ENCODE results near the gene RORC.

RORC gene

GRCh38 chr1:151831256-151831591 is 378 bp downstream of the RORC start:
- Histone ChIP-seq H3K4me3 (ENCODE audit: low read length) (no peak overlapping the region), H3F3A (ENCODE audit: insufficient read depth, low read length) (no peaks in the 10 kb centered on the region), H4K20me1 (ENCODE audit: insufficient read depth, low read length) (no peaks in the 10 kb centered on the region), H2AFZ (ENCODE audit: low read length) (peak overlapping the region; percentile 76), H3K4me2 (ENCODE audit: low read depth, low read length) (peak overlapping the region; percentile 42), H3K27ac (ENCODE audit: low read length) (no peak overlapping the region; the same call in 1 of the 2 replicates), H3K4me1 (ENCODE audit: low read length) (peaks cover 41% of the 10 kb centered on the region), H3K9me2 (replicated peaks; ENCODE audit: insufficient read depth, low read length) (no peaks in the 10 kb centered on the region), H3K9ac (ENCODE audit: low read length) (peak overlapping the region; percentile 5; the same call in 1 of the 2 replicates), H3K27me3 (replicated peaks; ENCODE audit: insufficient read depth, low read length) (no peaks in the 10 kb centered on the region), H3K36me3 (replicated peaks; ENCODE audit: insufficient read depth, low read length) (no peaks in the 10 kb centered on the region), H3K9me3 (replicated peaks; ENCODE audit: insufficient read depth, low read length) (no peaks in the 10 kb centered on the region), H3K79me2 (ENCODE audit: low read length) (no peaks in the 10 kb centered on the region)
- TF ChIP-seq EZH2 (optimal IDR thresholded peaks at IDR 0.05; ENCODE audit: low read depth, low read length) (no peak), EZH2phosphoT487 (IDR thresholded peaks at IDR 0.05; ENCODE audit: low read length) (no peak)
- TF ChIP-seq, protein P1, sequence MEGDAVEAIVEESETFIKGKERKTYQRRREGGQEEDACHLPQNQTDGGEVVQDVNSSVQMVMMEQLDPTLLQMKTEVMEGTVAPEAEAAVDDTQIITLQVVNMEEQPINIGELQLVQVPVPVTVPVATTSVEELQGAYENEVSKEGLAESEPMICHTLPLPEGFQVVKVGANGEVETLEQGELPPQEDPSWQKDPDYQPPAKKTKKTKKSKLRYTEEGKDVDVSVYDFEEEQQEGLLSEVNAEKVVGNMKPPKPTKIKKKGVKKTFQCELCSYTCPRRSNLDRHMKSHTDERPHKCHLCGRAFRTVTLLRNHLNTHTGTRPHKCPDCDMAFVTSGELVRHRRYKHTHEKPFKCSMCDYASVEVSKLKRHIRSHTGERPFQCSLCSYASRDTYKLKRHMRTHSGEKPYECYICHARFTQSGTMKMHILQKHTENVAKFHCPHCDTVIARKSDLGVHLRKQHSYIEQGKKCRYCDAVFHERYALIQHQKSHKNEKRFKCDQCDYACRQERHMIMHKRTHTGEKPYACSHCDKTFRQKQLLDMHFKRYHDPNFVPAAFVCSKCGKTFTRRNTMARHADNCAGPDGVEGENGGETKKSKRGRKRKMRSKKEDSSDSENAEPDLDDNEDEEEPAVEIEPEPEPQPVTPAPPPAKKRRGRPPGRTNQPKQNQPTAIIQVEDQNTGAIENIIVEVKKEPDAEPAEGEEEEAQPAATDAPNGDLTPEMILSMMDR (IDR thresholded peaks at IDR 0.05; ENCODE audit: low read length) = no peak
- DNase-seq = no peak

DNA sequence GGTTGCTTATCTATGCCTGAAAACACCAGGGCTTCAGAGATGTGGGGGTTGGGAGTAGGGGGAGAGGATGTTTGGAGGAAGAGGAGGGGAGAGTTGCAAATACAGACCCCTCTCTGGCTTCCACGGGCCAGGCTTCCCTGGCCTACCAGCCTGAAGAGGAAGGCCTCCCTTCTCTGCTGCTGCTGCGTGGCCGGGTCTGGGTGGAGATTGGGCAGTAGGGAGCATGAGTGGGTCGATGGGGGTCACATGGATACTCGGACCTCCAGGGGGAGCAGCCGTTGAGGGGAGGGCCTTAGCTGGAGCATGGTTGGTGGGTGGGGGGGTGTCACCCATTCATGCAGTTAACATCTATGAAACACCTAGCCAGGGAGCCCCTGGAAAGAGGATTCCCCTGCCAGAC is 1.5 kb downstream of the RORC start:
- H3K4me2 ChIP-seq (ENCODE audit: low read depth, low read length) = peak overlapping the region; percentile 14; the same call in 1 of the 2 replicates

GRCh38 chr1:151829352-151830046 is 2.1 kb downstream of the RORC start:
- H3K27me3 ChIP-seq (replicated peaks; ENCODE audit: insufficient read depth, low read length) = no peaks in the 10 kb centered on the region
- no peaks in the 10 kb centered on the region for H3K79me2 ChIP-seq (ENCODE audit: low read length)
- H3K4me1 ChIP-seq (ENCODE audit: low read length) = peaks cover 36% of the 10 kb centered on the region
- no peaks in the 10 kb centered on the region for H4K20me1 ChIP-seq (ENCODE audit: insufficient read depth, low read length)
- TF ChIP-seq EZH2phosphoT487 (IDR thresholded peaks at IDR 0.05; ENCODE audit: low read length) (no peak), EZH2 (optimal IDR thresholded peaks at IDR 0.05; ENCODE audit: low read depth, low read length) (no peak)
- TF ChIP-seq, protein P1 (IDR thresholded peaks at IDR 0.05; ENCODE audit: low read length) = no peak
- no peak overlapping the region for H3K4me3 ChIP-seq (ENCODE audit: low read length)
- no peak overlapping the region for H3K9ac ChIP-seq (ENCODE audit: low read length)
- H3K36me3 ChIP-seq (replicated peaks; ENCODE audit: insufficient read depth, low read length) = no peaks in the 10 kb centered on the region
- no peaks in the 10 kb centered on the region for H3K9me3 ChIP-seq (replicated peaks; ENCODE audit: insufficient read depth, low read length)
- DNase-seq = no peak
- H2AFZ ChIP-seq (ENCODE audit: low read length) = no peak overlapping the region
- no peaks in the 10 kb centered on the region for H3F3A ChIP-seq (ENCODE audit: insufficient read depth, low read length)
- no peaks in the 10 kb centered on the region for H3K9me2 ChIP-seq (replicated peaks; ENCODE audit: insufficient read depth, low read length)
- no peak overlapping the region for H3K4me2 ChIP-seq (ENCODE audit: low read depth, low read length)
- no peak overlapping the region for H3K27ac ChIP-seq (ENCODE audit: low read length)

More for the DNA sequence above, 1.5 kb downstream of the RORC start:
- H3K9me2 ChIP-seq (replicated peaks; ENCODE audit: insufficient read depth, low read length) = no peaks in the 10 kb centered on the region
- peaks cover 38% of the 10 kb centered on the region for H3K4me1 ChIP-seq (ENCODE audit: low read length)
- no peak overlapping the region for H3K4me3 ChIP-seq (ENCODE audit: low read length)
- TF ChIP-seq, protein P1 (IDR thresholded peaks at IDR 0.05; ENCODE audit: low read length) = no peak
- TF ChIP-seq EZH2phosphoT487 (IDR thresholded peaks at IDR 0.05; ENCODE audit: low read length) (no peak), EZH2 (optimal IDR thresholded peaks at IDR 0.05; ENCODE audit: low read depth, low read length) (no peak)
- DNase-seq = no peak
- no peaks in the 10 kb centered on the region for H4K20me1 ChIP-seq (ENCODE audit: insufficient read depth, low read length)
- no peaks in the 10 kb centered on the region for H3K79me2 ChIP-seq (ENCODE audit: low read length)
- 0 out of 2 replicates have a peak overlapping the region, but pooled peaks have one; percentile 44 for H2AFZ ChIP-seq (ENCODE audit: low read length)
- no peak overlapping the region for H3K9ac ChIP-seq (ENCODE audit: low read length)
- no peak overlapping the region for H3K27ac ChIP-seq (ENCODE audit: low read length)
- no peaks in the 10 kb centered on the region for H3K9me3 ChIP-seq (replicated peaks; ENCODE audit: insufficient read depth, low read length)
- no peaks in the 10 kb centered on the region for H3K27me3 ChIP-seq (replicated peaks; ENCODE audit: insufficient read depth, low read length)
- no peaks in the 10 kb centered on the region for H3F3A ChIP-seq (ENCODE audit: insufficient read depth, low read length)
- no peaks in the 10 kb centered on the region for H3K36me3 ChIP-seq (replicated peaks; ENCODE audit: insufficient read depth, low read length)

Measured in MM.1S (cell line).